Measurements from ENCODE around the gene GPR152.
"Not testable (repeated sequence)": the region's sequence is repeated elsewhere in the genome, so short reads cannot be mapped to it uniquely, and the experiment has no call there.

GRCh38 chr11:67476692-67477091, 24.2 kb upstream of the GPR152 start:
- TF ChIP-seq TBP (IDR thresholded peaks at IDR 0.05; ENCODE audit: low read depth, low read length); HDAC2 (IDR thresholded peaks at IDR 0.05; ENCODE audit: borderline replicate concordance in 1 of 2, low read depth in 2 of 2, low read length in 2 of 2); CTCF (IDR thresholded peaks at IDR 0.05; ENCODE audit: control extremely low read depth in 1 of 3, insufficient read depth in 1 of 3, low read depth in 1 of 3, low read length in 3 of 3); SIN3A (conservative IDR thresholded peaks at IDR 0.05 in 1 of 2, IDR thresholded peaks at IDR 0.05 in 1 of 2; ENCODE audit: low read depth in 1 of 2, low read length in 2 of 2); POLR2A (IDR thresholded peaks at IDR 0.05; ENCODE audit: control extremely low read depth in 1 of 2, low read depth in 2 of 2, low read length in 2 of 2): not testable (repeated sequence)

Measured in H1 (cell line).